AG09309 (cell line): ENCODE data around the gene ZFPM1.

Experiments
- DNase-seq: peaks from one replicate; pipeline ENCODE4 v3.0.0-alpha.2; 2010; ENCODE audit warnings: low read depth
- H3K4me3 ChIP-seq: 2 replicates; pipeline ENCODE4 v1.5.1; 2011; ENCODE audit warnings: mild to moderate bottlenecking, low read depth, low read length, moderate library complexity; ENCODE audit not compliant: control insufficient read depth
- CTCF ChIP-seq: IDR thresholded peaks from 2 replicates; pipeline ENCODE4 v1.5.1; 2011; ENCODE audit warnings: mild to moderate bottlenecking, low read depth, low read length, inconsistent platforms; ENCODE audit not compliant: insufficient read depth, control insufficient read depth; ENCODE audit errors: missing control alignments

The ZFPM1 gene

GRCh38 chr16:88438084-88438870, 14.8 kb upstream of the ZFPM1 start:
- DNase-seq: no peak
- TF ChIP-seq CTCF: no peak
- no peak overlapping the region for H3K4me3 ChIP-seq

DNA sequence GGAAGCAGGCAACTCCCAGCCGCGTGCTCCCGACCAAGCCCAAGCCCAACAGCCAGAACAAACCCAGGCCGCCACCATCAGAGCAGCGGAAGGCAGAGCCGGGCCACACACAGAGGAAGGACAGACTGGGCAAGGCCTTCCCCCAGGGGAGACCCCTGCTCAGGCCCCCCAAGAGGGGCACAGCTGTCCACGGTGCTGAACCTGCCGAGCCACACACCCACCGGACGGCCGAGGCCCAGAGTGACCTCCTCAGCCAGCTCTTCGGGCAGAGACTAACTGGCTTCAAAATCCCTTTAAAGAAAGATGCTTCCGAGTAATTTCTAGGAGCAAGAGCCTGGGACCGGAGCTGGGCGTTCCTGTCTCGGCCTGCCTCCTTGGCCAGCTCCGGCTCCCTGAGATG, 14.1 kb upstream of the ZFPM1 start:
- no peak for TF ChIP-seq CTCF
- DNase-seq: no peak
- no peak overlapping the region for H3K4me3 ChIP-seq

DNA sequence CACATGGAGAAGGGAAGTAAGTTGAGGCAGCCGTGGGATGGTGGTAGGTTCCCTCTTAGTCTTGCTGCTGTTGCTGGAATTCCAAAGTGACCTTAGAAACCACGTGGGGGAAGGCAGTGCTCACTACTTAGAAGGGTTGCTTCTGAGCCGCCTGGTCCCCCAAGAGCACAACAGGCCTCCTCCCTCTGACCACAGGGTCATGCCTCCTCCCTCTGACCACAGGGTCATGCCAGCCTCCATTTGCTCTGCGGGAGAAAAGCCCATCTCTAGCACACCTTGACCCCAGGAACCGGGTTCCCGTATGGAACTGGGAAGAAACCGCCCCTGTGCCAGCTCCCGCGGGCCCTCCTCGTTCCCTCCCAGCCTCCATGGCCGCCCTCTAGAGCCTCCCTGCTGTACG, 13.4 kb upstream of the ZFPM1 start:
- H3K4me3 ChIP-seq: no peak overlapping the region
- no peak for DNase-seq
- no peak for TF ChIP-seq CTCF

DNA sequence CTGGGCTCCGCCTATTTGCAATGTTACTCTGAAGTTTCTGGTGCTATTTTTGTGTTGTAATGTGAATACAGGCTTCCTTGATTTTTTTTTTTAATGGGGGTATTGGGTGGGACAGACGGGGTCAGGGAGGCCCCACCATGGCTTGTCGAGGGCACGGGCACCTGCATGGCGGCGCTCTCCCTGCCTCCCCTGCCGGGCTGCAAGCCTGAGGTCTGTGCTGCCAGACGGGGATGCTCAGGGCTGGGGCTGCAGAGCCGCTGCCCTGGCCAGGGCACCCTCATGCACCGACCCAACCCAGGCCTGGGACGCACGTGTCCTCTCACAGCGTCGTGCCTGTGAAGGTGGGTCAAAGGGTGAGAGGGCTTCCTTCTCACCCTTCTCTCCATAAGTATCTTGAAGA, 13.0 kb upstream of the ZFPM1 start:
- TF ChIP-seq CTCF: no peak
- H3K4me3 ChIP-seq: no peak overlapping the region
- DNase-seq: no peak

DNA sequence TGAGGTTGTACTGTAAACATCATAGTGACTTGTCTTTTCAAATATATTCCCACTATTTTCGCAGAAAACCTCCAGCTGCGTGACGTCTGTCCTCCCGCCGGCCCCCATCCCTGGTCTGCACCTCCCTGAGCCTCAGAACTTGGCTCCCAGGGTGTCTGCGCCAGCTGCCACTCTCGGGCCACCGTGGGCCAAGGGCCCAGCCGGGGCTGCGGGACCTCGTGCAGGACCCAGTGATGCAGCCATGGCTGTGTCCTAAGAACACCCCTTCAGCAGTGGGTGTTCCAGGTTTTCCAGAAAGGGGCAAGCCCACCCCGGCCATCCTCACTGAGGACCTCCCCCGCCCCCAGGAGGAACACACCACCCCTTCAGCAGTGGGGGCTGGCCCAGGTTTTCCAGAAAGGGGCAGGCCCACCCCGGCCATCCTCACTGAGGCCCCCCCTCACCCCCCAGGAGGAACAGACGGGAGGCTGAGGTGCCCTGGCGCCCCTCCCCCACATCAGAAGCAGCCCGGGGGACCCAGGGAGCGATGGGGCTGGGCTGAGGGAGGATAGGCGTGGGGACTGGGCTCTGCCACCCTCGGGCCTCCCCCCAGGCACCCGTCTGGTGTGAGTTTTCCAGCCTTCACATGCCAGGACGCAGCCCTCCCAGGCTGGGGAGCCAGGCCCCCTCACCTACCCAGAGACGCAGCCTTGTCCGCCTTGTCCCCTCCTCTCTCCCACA, 12.2 kb upstream of the ZFPM1 start:
- H3K4me3 ChIP-seq: no peak overlapping the region
- no peak for DNase-seq
- TF ChIP-seq CTCF: no peak

DNA sequence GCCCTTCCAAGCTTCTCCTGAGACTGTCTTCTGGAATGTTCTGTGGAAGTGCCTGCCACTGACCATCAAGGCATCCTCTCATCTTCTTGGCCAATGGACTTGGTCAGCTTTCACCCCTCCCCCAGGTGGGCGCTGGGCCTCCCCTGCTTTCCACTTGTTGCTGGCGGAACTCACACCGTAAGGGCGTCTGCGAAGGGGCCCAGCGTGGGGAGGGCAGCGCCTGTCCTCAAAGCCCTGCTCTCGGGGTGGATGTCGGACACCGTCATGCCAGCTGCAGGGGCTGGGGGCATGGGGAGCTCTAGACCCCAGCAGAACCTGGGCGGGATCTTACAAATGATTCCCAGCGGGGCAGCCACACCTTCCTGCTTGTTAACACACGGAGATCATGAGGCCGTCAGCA, 11.6 kb upstream of the ZFPM1 start:
- no peak for TF ChIP-seq CTCF
- no peak for DNase-seq
- no peak overlapping the region for H3K4me3 ChIP-seq
